GM06990 (cell line): ENCODE measurements around the gene RERE.

ENCODE experiments used
- DNase-seq: peaks from one replicate; pipeline ENCODE4 v3.0.0-alpha.2; 2011; ENCODE audit not compliant: insufficient read length; ENCODE audit errors: extremely low read depth
- H3K27me3 ChIP-seq: replicated peaks from 2 replicates; pipeline ENCODE4 v1.6.0; 2011; ENCODE audit warnings: low read length; ENCODE audit not compliant: control insufficient read depth, insufficient read depth
- H3K36me3 ChIP-seq: 2 replicates; pipeline ENCODE4 v1.5.1; 2011; ENCODE audit warnings: low read length; ENCODE audit not compliant: control insufficient read depth, insufficient read depth
- H3K4me3 ChIP-seq: replicated peaks from 2 replicates; pipeline ENCODE4 v1.5.1; 2011; ENCODE audit warnings: low read depth, mild to moderate bottlenecking, control low read depth, low read length
- TF ChIP-seq, protein P1 (sequence below): IDR thresholded peaks from 2 replicates; pipeline ENCODE4 v1.5.1; 2011; ENCODE audit warnings: low read length, control low read depth, mild to moderate bottlenecking, inconsistent platforms; ENCODE audit not compliant: insufficient read depth, poor library complexity, severe bottlenecking

RERE gene

DNA sequence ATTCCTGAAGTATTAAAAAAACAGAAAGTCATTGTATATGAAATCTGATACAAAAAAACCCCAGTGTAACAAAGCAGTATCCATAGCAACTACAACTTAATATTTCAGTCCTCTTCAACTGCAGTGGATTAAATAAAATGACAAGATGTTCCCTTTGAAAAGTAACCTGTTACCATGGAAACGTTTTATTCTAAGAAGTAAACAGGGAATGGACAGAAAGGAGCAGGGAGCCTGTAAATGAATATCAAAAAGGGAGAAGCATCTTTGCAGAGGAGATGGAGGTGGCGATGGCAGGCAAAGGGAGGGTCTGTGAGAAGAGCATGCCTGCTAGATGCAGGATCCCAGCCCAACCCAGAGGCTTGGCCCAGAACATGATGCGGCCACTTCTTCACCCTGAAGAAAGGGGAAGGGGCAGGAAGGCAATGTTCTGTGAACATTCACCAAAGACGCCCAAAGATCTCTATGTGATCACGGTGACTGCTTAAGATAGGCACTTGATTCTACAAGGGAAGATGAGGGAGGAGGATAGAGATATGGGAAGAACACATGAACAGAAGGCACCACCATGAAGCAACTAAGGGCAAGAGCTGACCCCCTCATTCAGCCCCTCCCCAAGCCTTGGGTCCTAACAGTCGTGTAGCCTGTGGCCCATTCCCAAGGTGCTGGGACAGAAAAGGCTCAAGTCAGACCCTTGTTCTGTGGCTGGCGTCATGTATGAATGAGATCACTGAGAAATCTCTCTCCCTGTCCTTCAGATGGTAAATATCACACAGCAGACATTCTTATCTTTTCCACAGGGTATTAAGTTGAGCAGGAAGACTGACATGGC lies 299.6 kb downstream of the RERE start:
- TF ChIP-seq, protein P1, sequence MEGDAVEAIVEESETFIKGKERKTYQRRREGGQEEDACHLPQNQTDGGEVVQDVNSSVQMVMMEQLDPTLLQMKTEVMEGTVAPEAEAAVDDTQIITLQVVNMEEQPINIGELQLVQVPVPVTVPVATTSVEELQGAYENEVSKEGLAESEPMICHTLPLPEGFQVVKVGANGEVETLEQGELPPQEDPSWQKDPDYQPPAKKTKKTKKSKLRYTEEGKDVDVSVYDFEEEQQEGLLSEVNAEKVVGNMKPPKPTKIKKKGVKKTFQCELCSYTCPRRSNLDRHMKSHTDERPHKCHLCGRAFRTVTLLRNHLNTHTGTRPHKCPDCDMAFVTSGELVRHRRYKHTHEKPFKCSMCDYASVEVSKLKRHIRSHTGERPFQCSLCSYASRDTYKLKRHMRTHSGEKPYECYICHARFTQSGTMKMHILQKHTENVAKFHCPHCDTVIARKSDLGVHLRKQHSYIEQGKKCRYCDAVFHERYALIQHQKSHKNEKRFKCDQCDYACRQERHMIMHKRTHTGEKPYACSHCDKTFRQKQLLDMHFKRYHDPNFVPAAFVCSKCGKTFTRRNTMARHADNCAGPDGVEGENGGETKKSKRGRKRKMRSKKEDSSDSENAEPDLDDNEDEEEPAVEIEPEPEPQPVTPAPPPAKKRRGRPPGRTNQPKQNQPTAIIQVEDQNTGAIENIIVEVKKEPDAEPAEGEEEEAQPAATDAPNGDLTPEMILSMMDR = no peak
- DNase-seq = no peak

DNA sequence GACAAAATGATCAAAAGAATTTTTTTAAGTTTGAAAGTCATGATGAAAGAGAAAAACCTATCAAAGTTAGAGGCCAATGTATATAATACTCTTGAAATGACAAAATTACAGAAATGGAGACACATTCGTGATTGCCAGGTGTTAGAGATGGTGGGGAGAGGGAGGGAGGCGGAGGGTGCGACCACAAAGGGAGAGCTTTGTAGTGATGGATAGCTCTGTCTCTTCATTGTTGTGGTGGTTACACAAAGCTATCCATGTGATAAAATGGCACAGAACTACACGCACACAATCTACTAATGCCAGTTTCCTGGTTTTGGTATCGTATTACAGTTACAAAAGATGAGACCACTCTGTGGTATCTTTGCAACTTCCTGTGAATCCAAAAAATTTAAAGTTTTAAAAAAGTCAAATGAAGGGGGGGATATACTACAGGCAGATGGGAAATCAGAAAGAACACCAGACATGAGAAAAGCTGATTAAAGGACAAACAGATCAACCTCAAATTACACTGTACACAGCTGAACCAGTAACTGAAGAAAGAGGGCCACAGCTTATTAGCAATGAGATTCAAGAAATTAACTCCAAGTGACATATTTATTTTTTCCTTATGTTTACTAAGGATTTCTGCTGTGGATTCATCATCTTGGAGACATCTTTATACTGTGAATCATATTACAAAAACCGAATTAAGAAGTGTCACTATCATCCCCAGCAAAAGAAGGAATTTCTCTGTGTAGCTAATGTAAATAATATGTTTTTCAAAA lies 300.5 kb downstream of the RERE start:
- DNase-seq = no peak
- TF ChIP-seq, protein P1 = no peak
- H3K4me3 ChIP-seq = no peak overlapping the region
- H3K36me3 ChIP-seq = no peaks in the 10 kb centered on the region; the same call in 1 of the 2 replicates
- no peaks in the 10 kb centered on the region for H3K27me3 ChIP-seq

More for the DNA sequence above, 299.6 kb downstream of the RERE start:
- Histone ChIP-seq H3K36me3 (no peaks in the 10 kb centered on the region), H3K4me3 (no peak overlapping the region), H3K27me3 (no peaks in the 10 kb centered on the region)

DNA sequence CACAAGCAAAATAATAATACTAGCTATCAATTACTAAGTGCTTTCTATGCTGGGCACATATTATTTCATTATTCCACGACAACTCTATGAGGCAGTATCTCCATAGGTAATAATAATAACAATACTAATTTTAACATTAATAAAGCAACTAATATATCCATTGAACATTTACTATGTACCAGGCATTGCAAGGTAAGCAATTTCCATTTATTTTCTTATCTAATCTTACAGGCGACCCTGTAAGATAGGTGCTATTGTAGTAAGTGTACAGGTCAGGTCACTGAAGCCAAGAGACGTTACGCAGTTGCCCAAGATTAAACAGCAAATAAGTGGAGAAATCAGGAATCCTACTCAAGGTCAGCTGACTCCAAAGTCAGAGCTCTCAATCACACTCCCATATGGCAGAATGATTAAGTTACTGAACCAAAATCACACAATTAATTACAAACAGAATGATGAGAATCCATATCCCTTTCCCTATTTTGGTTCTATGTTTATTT lies 301.1 kb downstream of the RERE start:
- H3K4me3 ChIP-seq = no peak overlapping the region
- no peaks in the 10 kb centered on the region for H3K27me3 ChIP-seq
- no peaks in the 10 kb centered on the region; the same call in 1 of the 2 replicates for H3K36me3 ChIP-seq
- TF ChIP-seq, protein P1 = no peak
- no peak for DNase-seq

DNA sequence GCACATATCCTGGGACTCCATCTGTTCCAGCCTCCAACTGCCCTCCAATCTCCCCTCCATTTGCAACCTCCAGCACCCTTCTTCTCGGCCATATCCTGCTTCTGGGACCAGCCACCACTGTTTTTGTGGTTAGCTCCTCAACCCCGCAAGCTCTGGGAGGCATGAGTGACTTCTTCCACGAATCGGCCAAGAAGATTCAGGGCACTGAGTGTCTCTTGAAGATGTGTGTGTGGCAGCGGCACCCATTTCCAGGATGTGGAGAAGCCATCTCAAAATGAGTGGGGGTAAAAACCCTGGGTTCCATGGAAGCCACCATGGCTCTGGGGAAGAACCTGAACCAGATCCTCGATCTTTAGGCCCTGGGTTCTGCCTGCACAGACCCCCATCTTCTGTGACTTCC lies 304.9 kb downstream of the RERE start:
- no peak overlapping the region for H3K4me3 ChIP-seq
- TF ChIP-seq, protein P1 = no peak
- no peak for DNase-seq
- H3K27me3 ChIP-seq = no peaks in the 10 kb centered on the region
- H3K36me3 ChIP-seq = no peaks in the 10 kb centered on the region; the same call in 1 of the 2 replicates

DNA sequence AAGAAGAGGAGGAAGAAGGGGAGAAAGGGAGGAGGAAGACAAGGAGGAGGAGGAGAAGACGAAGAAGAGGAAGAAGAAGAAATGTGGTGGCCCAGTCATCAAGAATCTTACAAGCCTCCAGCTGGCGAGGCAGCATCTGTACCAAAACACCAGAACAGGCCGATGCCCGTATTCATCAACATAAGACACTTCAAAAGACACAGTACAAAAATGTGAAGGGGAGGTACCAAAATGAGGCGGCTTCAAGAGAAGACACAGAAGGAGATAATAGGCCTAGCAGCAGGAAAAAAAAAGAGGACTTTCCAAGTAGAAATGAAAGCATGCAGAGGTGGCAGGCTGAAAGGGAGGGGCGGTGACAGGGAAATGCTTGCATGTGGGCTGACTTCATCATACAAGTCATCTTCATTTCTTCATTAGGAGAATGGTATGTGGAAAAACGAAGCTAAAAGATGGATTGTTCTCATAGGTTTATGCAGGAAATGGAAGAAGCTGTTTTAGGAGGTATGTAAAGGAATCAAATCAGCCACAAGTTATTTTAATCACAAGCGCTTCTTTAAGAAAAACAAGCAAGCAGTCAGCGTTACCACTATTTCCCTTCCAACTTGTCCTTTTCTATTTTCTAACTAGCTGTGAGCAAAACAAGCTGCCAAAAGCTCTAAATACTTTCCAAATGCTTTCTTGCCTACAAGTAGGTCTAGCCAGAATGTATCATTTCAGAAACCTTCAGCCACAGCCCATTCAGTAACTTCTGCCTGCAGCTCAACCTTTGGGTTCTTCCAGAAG lies 307.2 kb downstream of the RERE start:
- no peak for DNase-seq
- Histone ChIP-seq H3K27me3 (no peaks in the 10 kb centered on the region), H3K36me3 (no peaks in the 10 kb centered on the region; the same call in 1 of the 2 replicates), H3K4me3 (peak overlapping the region; percentile 30; the same call in 1 of the 2 replicates)
- TF ChIP-seq, protein P1 = no peak
